Activated CD4-positive, alpha-beta memory T cell treated with anti-CD3 and anti-CD28 coated beads for 36 hours (primary cell): ENCODE results near the gene SERPINB6. TPM values are rescaled to one million over a fixed set of nuclear protein-coding genes. Genes with fewer than 3 reads are reported as not detected.

Experiments
- CTCF ChIA-PET: fragments of 350-600 bp; sonication (Branson Sonifier 250); formaldehyde crosslinking; loops from one replicate; lab custom pipeline; 2021; ENCODE audit warnings: antibody characterized with exemption, inconsistent platforms; lab: Charles Lee
- POLR2A ChIA-PET: fragments of 350-600 bp; sonication (Branson Sonifier 250); formaldehyde crosslinking; loops from one replicate; lab custom pipeline; 2021; ENCODE audit warnings: antibody characterized with exemption; lab: Charles Lee
- DNase-seq: peaks from one replicate; pipeline ENCODE4 v3.0.0-alpha.2; 2020
- H3K27ac Mint-ChIP-seq: one replicate; pipeline ENCODE4 v1.8.0; 2021; ENCODE audit warnings: mixed read lengths
- H3K27me3 Mint-ChIP-seq: one replicate; pipeline ENCODE4 v1.8.0; 2021; ENCODE audit warnings: mixed read lengths
- H3K36me3 Mint-ChIP-seq: one replicate; pipeline ENCODE4 v1.8.0; 2021; ENCODE audit warnings: mixed read lengths
- H3K4me1 Mint-ChIP-seq: one replicate; pipeline ENCODE4 v1.8.0; 2021; ENCODE audit warnings: low read depth, mixed read lengths
- H3K4me3 Mint-ChIP-seq: one replicate; pipeline ENCODE4 v1.8.0; 2021; ENCODE audit warnings: mild to moderate bottlenecking, mixed read lengths
- H3K9me3 Mint-ChIP-seq: one replicate; pipeline ENCODE4 v1.8.0; 2021; ENCODE audit warnings: mixed read lengths
- intact Hi-C: fragments of 100-400 bp; cut with micrococcal nuclease; formaldehyde crosslinking; loops from one replicate; pipeline ENCODE4 v1.15.1; 2023
- total RNA-seq, 2 experiments: library from RNA; stranded (reverse); gene quantifications; one replicate each; pipeline ENCODE4 v1.2.3, GENCODE V29; 2021

The SERPINB6 gene
- total RNA-seq, 2 experiments from 2014 or later, result 59.0 to 64.7 TPM

- Mint-ChIP-seq H3K9me3 (no peaks in the 10 kb centered on the region), H3K36me3 (no peaks in the 10 kb centered on the region), H3K4me1 (peaks cover 14% of the 10 kb centered on the region), H3K4me3 (no peak overlapping the region), H3K27ac (no peak overlapping the region), H3K27me3 (no peaks in the 10 kb centered on the region)
- DNase-seq, result no peak
- ChIA-PET CTCF (no interaction called here), POLR2A (no interaction called here)
- intact Hi-C loops, result no loop called here
These were observed 6.4 kb downstream of the SERPINB6 start for GRCh38 chr6:2964793-2965505.

DNA sequence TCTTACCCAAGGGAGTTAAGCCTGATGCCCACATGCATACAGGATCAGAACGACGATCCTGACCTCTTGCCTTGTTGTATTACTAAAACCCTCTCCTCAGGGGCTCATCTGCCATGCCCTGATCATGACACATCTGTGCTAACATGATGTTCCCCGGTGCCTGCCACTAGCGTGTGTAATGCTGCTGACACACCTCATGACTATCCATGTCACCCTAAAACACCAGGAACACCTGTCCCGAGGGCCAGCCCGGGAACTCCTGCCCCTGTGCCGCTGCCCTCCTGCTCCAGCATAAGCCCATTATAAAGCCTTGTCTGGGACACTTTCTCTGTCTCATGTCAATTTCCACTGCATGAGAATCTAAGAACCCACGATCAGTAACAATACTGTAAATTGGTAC lies 7.6 kb downstream of the SERPINB6 start:
- no peak overlapping the region for H3K4me3 Mint-ChIP-seq
- ChIA-PET CTCF (interaction anchor here (1.0 kb wide), 1 partner anchor 11 kb away, joined by 3 read pairs; no protein-coding TSS in a partner anchor), POLR2A (interaction anchor here (1.3 kb wide), 1 partner anchor 8 kb away, joined by 3 read pairs; the partner anchor contains the start of gene SERPINB6)
- no peak for DNase-seq
- no peaks in the 10 kb centered on the region for H3K9me3 Mint-ChIP-seq
- H3K36me3 Mint-ChIP-seq, result no peaks in the 10 kb centered on the region
- intact Hi-C loops, result no loop called here
- no peaks in the 10 kb centered on the region for H3K27me3 Mint-ChIP-seq
- no peak overlapping the region for H3K27ac Mint-ChIP-seq
- peaks cover 11% of the 10 kb centered on the region for H3K4me1 Mint-ChIP-seq

DNA sequence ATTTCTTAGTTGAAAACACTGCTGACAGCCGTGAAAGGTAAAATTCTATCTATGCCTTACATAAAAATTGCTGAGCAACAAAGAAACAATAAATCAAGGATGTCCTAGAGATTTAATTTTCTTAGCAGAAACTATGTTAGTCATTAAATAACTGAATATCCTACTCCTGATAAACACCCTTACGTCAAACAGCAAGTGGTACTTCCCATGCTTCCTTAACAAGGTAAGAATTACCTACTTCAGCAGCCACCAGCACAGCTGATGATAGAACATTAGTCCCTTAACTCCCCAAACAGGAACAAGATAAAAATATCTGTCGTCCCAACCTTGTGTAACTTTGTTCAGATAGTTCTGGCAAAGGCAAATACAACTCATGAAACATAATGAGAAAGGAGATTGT lies 8.7 kb downstream of the SERPINB6 start:
- no peak overlapping the region for H3K27ac Mint-ChIP-seq
- intact Hi-C loops, result no loop called here
- no peak for DNase-seq
- H3K9me3 Mint-ChIP-seq, result no peaks in the 10 kb centered on the region
- CTCF ChIA-PET, result interaction anchor here (1.0 kb wide), 1 partner anchor 10 kb away, joined by 7 read pairs; no protein-coding TSS in a partner anchor
- no peak overlapping the region for H3K4me3 Mint-ChIP-seq
- peaks cover 9% of the 10 kb centered on the region for H3K4me1 Mint-ChIP-seq
- H3K36me3 Mint-ChIP-seq, result no peaks in the 10 kb centered on the region
- H3K27me3 Mint-ChIP-seq, result no peaks in the 10 kb centered on the region
- POLR2A ChIA-PET, result interaction anchor here (1.3 kb wide), 1 partner anchor 9 kb away, joined by 3 read pairs; the partner anchor contains the start of gene SERPINB6

DNA sequence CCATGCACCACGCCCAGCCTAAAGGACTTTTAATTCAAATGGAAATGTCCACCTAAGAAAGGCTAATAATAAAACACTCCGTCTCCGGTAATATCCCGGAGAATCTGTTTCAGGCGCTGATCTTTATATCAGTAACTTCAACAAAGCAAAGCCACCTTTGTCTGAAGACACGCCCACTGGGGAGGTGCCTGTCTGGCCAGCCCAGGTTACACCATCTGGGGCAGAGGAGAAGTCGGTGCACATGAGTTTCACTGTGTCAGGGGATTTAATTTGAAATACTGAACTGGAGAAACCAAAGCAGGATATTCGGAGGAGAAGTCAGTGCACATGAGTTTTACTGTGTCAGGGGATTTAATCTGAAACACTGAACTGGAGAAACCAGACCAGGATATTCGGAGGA lies 9.4 kb downstream of the SERPINB6 start:
- Mint-ChIP-seq H3K4me1 (peaks cover 4% of the 10 kb centered on the region), H3K36me3 (no peaks in the 10 kb centered on the region), H3K27ac (no peak overlapping the region), H3K27me3 (no peaks in the 10 kb centered on the region), H3K9me3 (no peaks in the 10 kb centered on the region), H3K4me3 (no peak overlapping the region)
- intact Hi-C loops, result no loop called here
- CTCF ChIA-PET, result interaction anchor here (1.0 kb wide), 1 partner anchor 9 kb away, joined by 7 read pairs; no protein-coding TSS in a partner anchor
- POLR2A ChIA-PET, result no interaction called here
- no peak for DNase-seq

DNA sequence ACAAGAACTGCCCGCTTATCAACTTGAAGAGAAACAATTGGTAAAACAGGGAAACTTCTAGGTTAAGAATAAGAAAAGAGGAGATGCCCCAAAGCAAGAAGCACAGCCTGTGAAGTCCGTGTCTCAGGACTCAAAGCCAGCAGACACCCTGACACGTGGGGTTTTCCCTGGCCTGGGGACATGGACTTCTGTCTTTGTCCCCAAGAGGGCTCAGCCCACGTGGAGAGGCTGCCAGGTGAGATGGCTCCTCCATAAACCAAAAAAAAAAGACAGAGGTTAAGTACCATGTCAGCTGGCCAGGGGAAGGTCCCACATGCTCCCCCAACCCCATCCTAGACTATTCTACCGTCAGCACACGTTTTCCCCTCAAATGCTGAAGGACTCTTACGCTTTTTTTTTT lies 9.9 kb downstream of the SERPINB6 start:
- H3K4me3 Mint-ChIP-seq, result no peak overlapping the region
- H3K9me3 Mint-ChIP-seq, result no peaks in the 10 kb centered on the region
- no peak for DNase-seq
- CTCF ChIA-PET, result no interaction called here
- no peaks in the 10 kb centered on the region for H3K27me3 Mint-ChIP-seq
- H3K27ac Mint-ChIP-seq, result no peak overlapping the region
- POLR2A ChIA-PET, result no interaction called here
- H3K36me3 Mint-ChIP-seq, result no peaks in the 10 kb centered on the region
- H3K4me1 Mint-ChIP-seq, result peaks cover 2% of the 10 kb centered on the region
- intact Hi-C loops, result no loop called here

- DNase-seq, result no peak
- ChIA-PET CTCF (interaction anchor here (1.7 kb wide), 1 partner anchor 114 kb away, joined by 4 read pairs; no protein-coding TSS in a partner anchor), POLR2A (no interaction called here)
- Mint-ChIP-seq H3K27ac (no peak overlapping the region), H3K9me3 (no peaks in the 10 kb centered on the region), H3K27me3 (no peaks in the 10 kb centered on the region), H3K4me3 (no peak overlapping the region), H3K36me3 (peaks cover 3% of the 10 kb centered on the region), H3K4me1 (no peaks in the 10 kb centered on the region)
- intact Hi-C loops, result no loop called here
These were observed 10.4 kb downstream of the SERPINB6 start for GRCh38 chr6:2960935-2961334.

GRCh38 chr6:2959909-2960719 lies 11.3 kb downstream of the SERPINB6 start:
- H3K36me3 Mint-ChIP-seq, result peaks cover 3% of the 10 kb centered on the region

GRCh38 chr6:2958776-2959175 lies 12.6 kb downstream of the SERPINB6 start:
- Mint-ChIP-seq H3K4me3 (no peak overlapping the region), H3K27me3 (no peaks in the 10 kb centered on the region), H3K9me3 (no peaks in the 10 kb centered on the region), H3K27ac (no peak overlapping the region), H3K36me3 (peaks cover 3% of the 10 kb centered on the region), H3K4me1 (no peaks in the 10 kb centered on the region)
- intact Hi-C loops, result no loop called here
- CTCF ChIA-PET, result interaction anchor here (1.2 kb wide), 1 partner anchor 9 kb away, joined by 4 read pairs; no protein-coding TSS in a partner anchor
- POLR2A ChIA-PET, result no interaction called here
- no peak for DNase-seq

More at GRCh38 chr6:2959909-2960719, 11.3 kb downstream of the SERPINB6 start:
- intact Hi-C loops, result no loop called here
- no peak overlapping the region for H3K4me3 Mint-ChIP-seq
- CTCF ChIA-PET, result interaction anchor here (1.7 kb wide), 1 partner anchor 114 kb away, joined by 4 read pairs; no protein-coding TSS in a partner anchor
- no peak overlapping the region for H3K27ac Mint-ChIP-seq
- no peaks in the 10 kb centered on the region for H3K9me3 Mint-ChIP-seq
- no peaks in the 10 kb centered on the region for H3K27me3 Mint-ChIP-seq
- no peaks in the 10 kb centered on the region for H3K4me1 Mint-ChIP-seq
- POLR2A ChIA-PET, result no interaction called here
- DNase-seq, result no peak

DNA sequence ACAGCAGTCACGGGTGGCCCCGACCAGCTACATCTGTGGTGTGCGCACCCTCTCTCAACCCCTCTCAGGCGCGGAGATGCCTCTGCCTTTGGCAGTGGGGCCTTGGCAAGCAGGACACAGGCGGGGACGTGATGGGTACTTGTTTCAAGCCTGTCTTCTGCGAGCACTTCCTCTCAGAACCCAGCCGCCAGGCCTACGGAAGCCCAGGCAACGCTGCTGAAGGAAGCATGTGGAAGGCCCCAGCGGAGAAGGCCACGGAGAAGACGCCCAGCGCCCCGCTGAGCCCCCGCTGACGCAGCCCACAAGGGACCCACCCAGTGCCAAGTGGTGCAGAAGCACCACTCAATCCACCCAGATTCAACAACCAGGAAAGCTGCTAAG lies 13.0 kb downstream of the SERPINB6 start:
- Mint-ChIP-seq H3K4me1 (no peaks in the 10 kb centered on the region), H3K36me3 (peaks cover 4% of the 10 kb centered on the region), H3K4me3 (no peak overlapping the region), H3K27me3 (no peaks in the 10 kb centered on the region), H3K9me3 (no peaks in the 10 kb centered on the region), H3K27ac (no peak overlapping the region)
- intact Hi-C loops, result no loop called here
- ChIA-PET CTCF (interaction anchor here (1.2 kb wide), 1 partner anchor 9 kb away, joined by 4 read pairs; no protein-coding TSS in a partner anchor), POLR2A (no interaction called here)
- DNase-seq, result no peak

DNA sequence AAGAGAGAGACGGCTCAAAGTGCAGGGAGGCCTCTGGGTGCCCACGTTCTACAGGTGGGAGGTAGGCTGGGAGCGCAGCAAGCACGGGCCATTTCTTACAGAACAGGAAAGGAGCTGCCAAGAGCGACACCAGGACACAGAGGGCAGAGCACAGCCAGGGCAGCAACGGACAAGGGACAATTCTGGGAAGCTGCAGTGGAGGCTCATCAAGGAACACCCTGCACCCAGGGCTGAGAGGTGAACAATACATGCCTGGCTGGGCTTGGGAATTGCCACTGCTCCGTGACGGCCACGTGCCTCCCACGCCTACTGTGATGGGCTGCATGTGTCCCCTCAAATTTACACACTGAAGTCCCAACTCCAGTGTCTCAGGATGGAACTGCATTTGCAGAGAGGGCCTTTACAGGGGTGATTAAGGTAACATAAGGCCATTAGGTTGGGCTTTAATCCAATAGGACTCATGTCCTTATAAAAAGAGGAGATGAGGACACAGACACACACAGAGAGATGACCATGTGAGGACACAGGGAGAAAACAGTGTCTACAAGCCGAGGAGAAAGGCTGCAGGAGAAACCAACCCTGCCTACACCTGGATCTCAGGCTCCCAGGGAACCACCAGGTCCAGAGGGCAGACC lies 13.6 kb downstream of the SERPINB6 start:
- Mint-ChIP-seq H3K36me3 (peaks cover 9% of the 10 kb centered on the region), H3K4me1 (no peaks in the 10 kb centered on the region), H3K4me3 (no peak overlapping the region), H3K27me3 (no peaks in the 10 kb centered on the region), H3K27ac (no peak overlapping the region), H3K9me3 (no peaks in the 10 kb centered on the region)
- intact Hi-C loops, result no loop called here
- ChIA-PET POLR2A (no interaction called here), CTCF (interaction anchor here (1.2 kb wide), 1 partner anchor 8 kb away, joined by 4 read pairs; no protein-coding TSS in a partner anchor)
- DNase-seq, result no peak

DNA sequence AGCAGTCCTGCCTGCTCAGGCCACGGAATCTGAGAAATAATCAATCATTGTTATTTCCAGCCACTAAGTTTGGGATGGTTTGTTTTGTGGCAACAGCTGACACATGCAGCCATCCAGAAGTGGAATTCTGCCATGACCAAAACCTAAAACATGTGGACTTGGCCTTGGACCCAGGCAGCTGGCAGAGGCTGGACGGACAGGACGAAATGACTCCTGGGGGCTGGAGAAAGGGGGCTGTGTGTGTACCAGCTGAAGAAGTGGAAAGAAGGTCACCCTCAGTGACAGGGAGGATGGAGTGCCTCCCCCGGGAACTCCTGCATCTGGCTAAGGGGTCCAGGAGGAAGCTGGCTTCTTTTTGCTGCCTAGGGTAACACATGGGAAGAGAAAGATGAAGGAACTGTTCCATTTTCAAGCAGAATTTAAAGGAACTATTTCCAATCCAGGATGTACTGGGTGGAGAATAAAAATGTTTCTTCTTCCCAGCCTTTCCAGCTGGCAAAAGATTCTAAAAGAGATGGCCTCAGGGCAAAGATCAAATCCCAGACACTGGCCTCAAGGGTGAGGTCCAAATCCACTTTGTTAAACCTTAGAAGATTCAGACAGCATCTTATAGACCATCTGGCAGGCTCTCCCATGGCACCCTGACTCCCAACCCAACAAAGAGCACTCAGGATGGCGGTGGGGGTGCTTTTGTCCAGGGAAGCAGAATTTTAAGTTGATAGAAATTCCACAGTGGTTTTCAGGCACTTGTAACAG lies 14.3 kb downstream of the SERPINB6 start:
- Mint-ChIP-seq H3K9me3 (no peaks in the 10 kb centered on the region), H3K4me3 (no peak overlapping the region), H3K36me3 (peaks cover 12% of the 10 kb centered on the region), H3K27me3 (no peaks in the 10 kb centered on the region), H3K27ac (no peak overlapping the region), H3K4me1 (no peaks in the 10 kb centered on the region)
- CTCF ChIA-PET, result no interaction called here
- DNase-seq, result no peak
- intact Hi-C loops, result no loop called here
- POLR2A ChIA-PET, result no interaction called here
